ENCODE data around the gene ZNF800. TPM values are rescaled to one million over a fixed set of nuclear protein-coding genes. Genes with fewer than 3 reads are reported as not detected.

The ZNF800 gene
- total and polyA plus RNA-seq, 2 donors = 16.3 to 21.8 TPM

DNA sequence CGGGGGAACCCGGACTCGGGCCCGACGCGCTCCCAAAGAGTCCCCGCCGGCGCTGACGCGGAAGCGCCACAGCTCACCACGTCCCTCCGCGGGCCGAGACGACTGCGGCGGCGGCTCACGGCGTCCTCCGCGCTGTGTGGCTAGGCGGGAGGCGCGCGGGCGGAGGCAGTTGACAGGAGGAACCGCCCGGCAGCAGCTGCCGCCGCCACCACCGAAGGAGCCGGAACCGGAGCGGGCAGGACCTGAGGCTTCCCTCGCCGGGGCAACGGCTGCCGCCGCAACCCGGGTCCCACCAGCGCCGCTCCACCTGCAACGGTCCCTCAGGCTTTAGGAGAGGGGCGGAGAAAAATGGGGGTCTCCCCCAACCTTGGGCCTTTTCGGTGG lies 334 bp downstream of the ZNF800 start:
- whole genome bisulfite sequencing = under 1% methylated on average over 48 of the region's 48 CpGs

GRCh38 chr7:127391591-127392181 lies 822 bp downstream of the ZNF800 start:
- Histone ChIP-seq H3K4me3 (ENCODE audit: low read length in 2 of 2) (peak overlapping the region; percentile 87 to 88), H3K36me3 (ENCODE audit: control insufficient read depth in 2 of 2, insufficient read depth in 2 of 2, low read length in 1 of 2) (peaks cover 4 to 28% of the 10 kb centered on the region in 2 donors), H3K27ac (ENCODE audit: low read depth in 1 of 2, low read length in 1 of 2) (peak overlapping the region; percentile 91 to 96), H3K9me3 (ENCODE audit: control insufficient read depth in 2 of 2, insufficient read depth in 1 of 2, low read length in 1 of 2) (no peaks in the 10 kb centered on the region), H3K4me1 (ENCODE audit: control insufficient read depth in 2 of 2, insufficient read depth in 2 of 2, low read length in 2 of 2) (peaks cover 7 to 12% of the 10 kb centered on the region in 2 donors), H3K27me3 (ENCODE audit: control insufficient read depth in 2 of 2, insufficient read depth in 1 of 2, low read length in 1 of 2) (peaks cover 3 to 13% of the 10 kb centered on the region in 2 donors)
- DNase-seq (ENCODE audit: low read depth in 6 of 9, low spot score in 9 of 9) = peak in 8 of 9 donors; percentile 19 to 62 (median 32)
- WGBS = under 1% methylated on average over 66 of the region's 66 CpGs

More for the DNA sequence above, 334 bp downstream of the ZNF800 start:
- peaks cover 2 to 26% of the 10 kb centered on the region in 2 donors for H3K36me3 ChIP-seq (ENCODE audit: control insufficient read depth in 2 of 2, insufficient read depth in 2 of 2, low read length in 1 of 2)
- H3K4me3 ChIP-seq (ENCODE audit: low read length in 2 of 2) = peak overlapping the region; percentile 87 to 88
- DNase-seq (ENCODE audit: low read depth in 6 of 9, low spot score in 9 of 9) = peak in 6 of 9 donors; percentile 11 to 80 (median 52)
- no peaks in the 10 kb centered on the region for H3K9me3 ChIP-seq (ENCODE audit: control insufficient read depth in 2 of 2, insufficient read depth in 1 of 2, low read length in 1 of 2)
- peaks cover 3 to 13% of the 10 kb centered on the region in 2 donors for H3K27me3 ChIP-seq (ENCODE audit: control insufficient read depth in 2 of 2, insufficient read depth in 1 of 2, low read length in 1 of 2)
- peak overlapping the region; percentile 91 to 96 for H3K27ac ChIP-seq (ENCODE audit: low read depth in 1 of 2, low read length in 1 of 2)
- H3K4me1 ChIP-seq (ENCODE audit: control insufficient read depth in 2 of 2, insufficient read depth in 2 of 2, low read length in 2 of 2) = peaks cover 7 to 12% of the 10 kb centered on the region in 2 donors

GRCh38 chr7:127390817-127391590 lies 1.5 kb downstream of the ZNF800 start:
- peak overlapping the region; percentile 87 to 88 for H3K4me3 ChIP-seq (ENCODE audit: low read length in 2 of 2)
- H3K27me3 ChIP-seq (ENCODE audit: control insufficient read depth in 2 of 2, insufficient read depth in 1 of 2, low read length in 1 of 2) = peaks cover 3 to 13% of the 10 kb centered on the region in 2 donors
- peak in 2 of 9 donors; percentile 3 to 5 for DNase-seq (ENCODE audit: low read depth in 6 of 9, low spot score in 9 of 9)
- peaks cover 7 to 12% of the 10 kb centered on the region in 2 donors for H3K4me1 ChIP-seq (ENCODE audit: control insufficient read depth in 2 of 2, insufficient read depth in 2 of 2, low read length in 2 of 2)
- H3K36me3 ChIP-seq (ENCODE audit: control insufficient read depth in 2 of 2, insufficient read depth in 2 of 2, low read length in 1 of 2) = peaks cover 4 to 34% of the 10 kb centered on the region in 2 donors
- H3K27ac ChIP-seq (ENCODE audit: low read depth in 1 of 2, low read length in 1 of 2) = peak overlapping the region; percentile 44 to 96
- H3K9me3 ChIP-seq (ENCODE audit: control insufficient read depth in 2 of 2, insufficient read depth in 1 of 2, low read length in 1 of 2) = no peaks in the 10 kb centered on the region
- WGBS = 62% methylated on average over 9 of the region's 9 CpGs

DNA sequence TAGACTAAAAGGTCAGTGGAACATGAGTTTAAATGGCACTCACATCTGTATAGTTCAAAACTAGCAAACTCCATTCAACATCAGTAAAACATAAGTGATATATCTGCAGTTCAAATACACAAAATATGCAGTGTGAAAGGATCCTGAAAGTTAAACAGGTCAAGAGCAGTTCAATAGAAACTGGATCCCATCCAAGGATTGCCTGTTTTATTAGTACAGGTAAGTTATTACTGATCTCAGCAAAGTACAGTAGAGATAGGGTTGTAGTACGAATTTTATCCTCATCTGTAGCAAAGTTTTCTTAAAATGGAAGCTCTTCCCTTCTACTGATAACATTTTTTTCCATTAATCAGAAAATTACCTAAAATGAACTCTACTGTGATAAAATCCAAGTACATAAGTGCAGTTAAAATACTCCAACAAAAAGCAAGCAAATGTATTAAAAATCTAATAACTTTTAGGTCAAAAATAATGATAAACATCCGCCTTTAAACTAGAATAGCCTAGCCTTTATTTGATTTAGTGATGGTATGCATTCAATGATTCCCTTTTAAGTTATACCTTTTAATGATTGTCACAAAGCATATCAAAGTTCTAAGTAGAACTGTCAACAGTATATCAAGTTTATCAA lies 2.2 kb downstream of the ZNF800 start:
- Histone ChIP-seq H3K4me3 (ENCODE audit: low read length in 2 of 2) (no peak overlapping the region), H3K4me1 (ENCODE audit: control insufficient read depth in 2 of 2, insufficient read depth in 2 of 2, low read length in 2 of 2) (peaks cover 7 to 12% of the 10 kb centered on the region in 2 donors), H3K27me3 (ENCODE audit: control insufficient read depth in 2 of 2, insufficient read depth in 1 of 2, low read length in 1 of 2) (peaks cover 3 to 13% of the 10 kb centered on the region in 2 donors), H3K9me3 (ENCODE audit: control insufficient read depth in 2 of 2, insufficient read depth in 1 of 2, low read length in 1 of 2) (no peaks in the 10 kb centered on the region), H3K36me3 (ENCODE audit: control insufficient read depth in 2 of 2, insufficient read depth in 2 of 2, low read length in 1 of 2) (peaks cover 4 to 36% of the 10 kb centered on the region in 2 donors), H3K27ac (ENCODE audit: low read depth in 1 of 2, low read length in 1 of 2) (no peak overlapping the region)
- WGBS = 95% methylated on average over 2 of the region's 2 CpGs
- no peak for DNase-seq (ENCODE audit: low read depth in 6 of 9, low spot score in 9 of 9)

DNA sequence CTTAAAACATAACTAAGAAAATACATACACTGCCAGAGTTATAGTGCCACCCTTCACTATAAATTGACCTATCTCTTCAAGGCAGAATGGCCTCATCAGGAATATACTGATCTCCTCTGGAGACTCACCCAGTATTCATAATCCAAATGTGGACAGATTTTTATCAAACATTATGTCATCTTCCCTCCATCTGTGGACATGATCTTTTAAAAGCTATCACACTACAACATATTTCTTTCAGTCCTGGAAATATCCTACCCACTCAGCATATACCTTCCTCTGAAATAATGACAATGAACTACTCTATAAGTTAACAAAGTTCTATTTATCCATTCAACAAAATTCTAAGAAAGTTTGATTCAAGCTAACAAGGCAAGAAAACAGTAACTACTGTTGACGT lies 3.2 kb downstream of the ZNF800 start:
- Histone ChIP-seq H3K4me1 (ENCODE audit: control insufficient read depth in 2 of 2, insufficient read depth in 2 of 2, low read length in 2 of 2) (peaks cover 7 to 12% of the 10 kb centered on the region in 2 donors), H3K4me3 (ENCODE audit: low read length in 2 of 2) (no peak overlapping the region), H3K27ac (ENCODE audit: low read depth in 1 of 2, low read length in 1 of 2) (no peak overlapping the region), H3K36me3 (ENCODE audit: control insufficient read depth in 2 of 2, insufficient read depth in 2 of 2, low read length in 1 of 2) (peaks cover 4 to 36% of the 10 kb centered on the region in 2 donors), H3K27me3 (ENCODE audit: control insufficient read depth in 2 of 2, insufficient read depth in 1 of 2, low read length in 1 of 2) (peaks cover 3 to 11% of the 10 kb centered on the region in 2 donors), H3K9me3 (ENCODE audit: control insufficient read depth in 2 of 2, insufficient read depth in 1 of 2, low read length in 1 of 2) (no peaks in the 10 kb centered on the region)
- no peak for DNase-seq (ENCODE audit: low read depth in 6 of 9, low spot score in 9 of 9)
- 98% methylated on average over 1 of the region's 1 CpG for WGBS

DNA sequence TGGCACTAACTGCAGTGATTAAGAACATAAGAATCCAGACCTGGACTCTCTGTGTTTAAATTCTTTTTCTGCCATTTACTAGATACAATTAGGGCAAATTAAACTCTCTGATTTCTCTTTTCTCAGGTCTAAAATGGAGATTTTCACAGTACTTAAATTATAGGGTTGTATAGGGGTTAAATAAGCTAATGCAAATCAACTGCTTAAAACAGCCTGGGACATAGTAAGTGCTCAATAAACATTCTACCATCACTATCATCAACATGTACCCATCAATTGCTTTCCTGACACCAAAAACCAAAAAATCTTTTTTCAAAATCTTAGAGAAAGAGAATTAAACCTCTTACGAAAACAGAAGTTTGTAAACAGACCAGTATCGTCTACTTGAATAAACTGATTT lies 4.5 kb downstream of the ZNF800 start:
- H3K4me1 ChIP-seq (ENCODE audit: control insufficient read depth in 2 of 2, insufficient read depth in 2 of 2, low read length in 2 of 2) = peaks cover 4% of the 10 kb centered on the region in 2 donors
- WGBS = 96% methylated on average over 2 of the region's 2 CpGs
- H3K36me3 ChIP-seq (ENCODE audit: control insufficient read depth in 2 of 2, insufficient read depth in 2 of 2, low read length in 1 of 2) = peaks cover 4 to 41% of the 10 kb centered on the region in 2 donors
- H3K27me3 ChIP-seq (ENCODE audit: control insufficient read depth in 2 of 2, insufficient read depth in 1 of 2, low read length in 1 of 2) = no peaks in the 10 kb centered on the region
- no peak overlapping the region for H3K27ac ChIP-seq (ENCODE audit: low read depth in 1 of 2, low read length in 1 of 2)
- H3K4me3 ChIP-seq (ENCODE audit: low read length in 2 of 2) = no peak overlapping the region
- H3K9me3 ChIP-seq (ENCODE audit: control insufficient read depth in 2 of 2, insufficient read depth in 1 of 2, low read length in 1 of 2) = no peaks in the 10 kb centered on the region
- no peak for DNase-seq (ENCODE audit: low read depth in 6 of 9, low spot score in 9 of 9)

DNA sequence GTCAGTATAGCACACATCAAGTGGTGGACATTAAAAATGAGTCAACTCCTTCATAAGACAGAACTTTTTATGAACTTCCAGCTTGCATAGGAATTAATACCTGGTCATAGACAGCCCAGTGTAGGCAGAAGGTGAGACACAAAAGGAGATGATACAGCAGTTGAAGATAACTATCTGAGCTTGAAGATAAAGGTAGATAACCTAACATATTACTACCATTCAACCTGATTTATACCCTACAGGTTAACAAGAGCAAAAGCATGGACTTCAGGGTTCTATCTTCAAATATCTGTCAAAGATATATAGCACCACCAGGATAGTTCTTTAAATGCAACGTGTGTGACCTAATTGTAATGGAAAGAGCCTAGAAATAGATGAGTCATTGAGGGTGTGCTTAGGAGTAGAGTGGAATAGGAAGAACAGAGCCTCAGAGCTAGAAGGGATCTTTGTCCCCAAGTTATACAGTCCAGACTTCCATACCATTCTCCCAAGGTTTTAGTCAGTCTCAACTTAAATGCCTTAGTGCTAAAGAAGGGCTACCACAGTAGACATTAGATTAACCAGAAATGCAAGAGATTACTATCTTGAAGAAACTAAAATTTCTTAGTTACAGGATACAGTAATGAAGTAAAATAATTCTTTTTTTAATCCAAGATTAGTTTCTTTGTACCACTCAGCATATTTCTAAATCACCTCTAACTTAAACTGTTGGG lies 9.2 kb downstream of the ZNF800 start:
- no peak overlapping the region for H3K27ac ChIP-seq (ENCODE audit: low read depth in 1 of 2, low read length in 1 of 2)
- 80% methylated on average over 1 of the region's 1 CpG for WGBS
- no peaks in the 10 kb centered on the region for H3K9me3 ChIP-seq (ENCODE audit: control insufficient read depth in 2 of 2, insufficient read depth in 1 of 2, low read length in 1 of 2)
- no peak for DNase-seq (ENCODE audit: low read depth in 6 of 9, low spot score in 9 of 9)
- peaks cover 4 to 40% of the 10 kb centered on the region in 2 donors for H3K36me3 ChIP-seq (ENCODE audit: control insufficient read depth in 2 of 2, insufficient read depth in 2 of 2, low read length in 1 of 2)
- no peak overlapping the region for H3K4me3 ChIP-seq (ENCODE audit: low read length in 2 of 2)
- H3K27me3 ChIP-seq (ENCODE audit: control insufficient read depth in 2 of 2, insufficient read depth in 1 of 2, low read length in 1 of 2) = no peaks in the 10 kb centered on the region
- H3K4me1 ChIP-seq (ENCODE audit: control insufficient read depth in 2 of 2, insufficient read depth in 2 of 2, low read length in 2 of 2) = no peaks in the 10 kb centered on the region

- WGBS = 48% methylated on average over 2 of the region's 2 CpGs
- H3K36me3 ChIP-seq (ENCODE audit: control insufficient read depth in 2 of 2, insufficient read depth in 2 of 2, low read length in 1 of 2) = peaks cover 4 to 39% of the 10 kb centered on the region in 2 donors
- no peak overlapping the region for H3K27ac ChIP-seq (ENCODE audit: low read depth in 1 of 2, low read length in 1 of 2)
- no peaks in the 10 kb centered on the region for H3K9me3 ChIP-seq (ENCODE audit: control insufficient read depth in 2 of 2, insufficient read depth in 1 of 2, low read length in 1 of 2)
- no peak for DNase-seq (ENCODE audit: low read depth in 6 of 9, low spot score in 9 of 9)
- H3K27me3 ChIP-seq (ENCODE audit: control insufficient read depth in 2 of 2, insufficient read depth in 1 of 2, low read length in 1 of 2) = no peaks in the 10 kb centered on the region
- no peak overlapping the region for H3K4me3 ChIP-seq (ENCODE audit: low read length in 2 of 2)
- no peaks in the 10 kb centered on the region for H3K4me1 ChIP-seq (ENCODE audit: control insufficient read depth in 2 of 2, insufficient read depth in 2 of 2, low read length in 2 of 2)
Observed at GRCh38 chr7:127382301-127383085, 10.0 kb downstream of the ZNF800 start.

All from thymus (tissue), 11 donors.